Hepatocyte (in vitro differentiated cells): ENCODE measurements around the gene ZBED3.

ENCODE experiments used
- EZH2 ChIP-seq: fragments of 200-600 bp; sonication (generic); IDR thresholded peaks from 2 replicates; pipeline ENCODE4 v1.6.1; 2016; ENCODE audit warnings: antibody characterized with exemption, mild to moderate bottlenecking, borderline replicate concordance
- EZH2phosphoT487 ChIP-seq: fragments of 200-600 bp; sonication (generic); IDR thresholded peaks from one replicate; pipeline ENCODE4 v1.6.1; 2018; ENCODE audit warnings: antibody characterized with exemption, mild to moderate bottlenecking, low read depth, moderate library complexity; ENCODE audit not compliant: unreplicated experiment, severe bottlenecking
- TF ChIP-seq, protein P1 (sequence below): fragments of 200-600 bp; sonication (generic); IDR thresholded peaks from 2 replicates; pipeline ENCODE4 v1.5.1; 2016; ENCODE audit warnings: antibody characterized with exemption, mild to moderate bottlenecking; ENCODE audit not compliant: poor library complexity

GRCh38 chr5:77095189-77095588, 8.1 kb upstream of the ZBED3 start:
- TF ChIP-seq, protein P1, sequence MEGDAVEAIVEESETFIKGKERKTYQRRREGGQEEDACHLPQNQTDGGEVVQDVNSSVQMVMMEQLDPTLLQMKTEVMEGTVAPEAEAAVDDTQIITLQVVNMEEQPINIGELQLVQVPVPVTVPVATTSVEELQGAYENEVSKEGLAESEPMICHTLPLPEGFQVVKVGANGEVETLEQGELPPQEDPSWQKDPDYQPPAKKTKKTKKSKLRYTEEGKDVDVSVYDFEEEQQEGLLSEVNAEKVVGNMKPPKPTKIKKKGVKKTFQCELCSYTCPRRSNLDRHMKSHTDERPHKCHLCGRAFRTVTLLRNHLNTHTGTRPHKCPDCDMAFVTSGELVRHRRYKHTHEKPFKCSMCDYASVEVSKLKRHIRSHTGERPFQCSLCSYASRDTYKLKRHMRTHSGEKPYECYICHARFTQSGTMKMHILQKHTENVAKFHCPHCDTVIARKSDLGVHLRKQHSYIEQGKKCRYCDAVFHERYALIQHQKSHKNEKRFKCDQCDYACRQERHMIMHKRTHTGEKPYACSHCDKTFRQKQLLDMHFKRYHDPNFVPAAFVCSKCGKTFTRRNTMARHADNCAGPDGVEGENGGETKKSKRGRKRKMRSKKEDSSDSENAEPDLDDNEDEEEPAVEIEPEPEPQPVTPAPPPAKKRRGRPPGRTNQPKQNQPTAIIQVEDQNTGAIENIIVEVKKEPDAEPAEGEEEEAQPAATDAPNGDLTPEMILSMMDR, result no peak
- TF ChIP-seq EZH2 (no peak), EZH2phosphoT487 (no peak)
